NOMO-1 (cell line): ENCODE measurements around the gene SYT13.

ENCODE experiments used
- DNase-seq, 2 experiments: peaks; one replicate each; lab custom pipeline; 2025; ENCODE audit not compliant: unreplicated experiment in 2 of 2; lab: John Stamatoyannopoulos, UW

Gene SYT13

DNA sequence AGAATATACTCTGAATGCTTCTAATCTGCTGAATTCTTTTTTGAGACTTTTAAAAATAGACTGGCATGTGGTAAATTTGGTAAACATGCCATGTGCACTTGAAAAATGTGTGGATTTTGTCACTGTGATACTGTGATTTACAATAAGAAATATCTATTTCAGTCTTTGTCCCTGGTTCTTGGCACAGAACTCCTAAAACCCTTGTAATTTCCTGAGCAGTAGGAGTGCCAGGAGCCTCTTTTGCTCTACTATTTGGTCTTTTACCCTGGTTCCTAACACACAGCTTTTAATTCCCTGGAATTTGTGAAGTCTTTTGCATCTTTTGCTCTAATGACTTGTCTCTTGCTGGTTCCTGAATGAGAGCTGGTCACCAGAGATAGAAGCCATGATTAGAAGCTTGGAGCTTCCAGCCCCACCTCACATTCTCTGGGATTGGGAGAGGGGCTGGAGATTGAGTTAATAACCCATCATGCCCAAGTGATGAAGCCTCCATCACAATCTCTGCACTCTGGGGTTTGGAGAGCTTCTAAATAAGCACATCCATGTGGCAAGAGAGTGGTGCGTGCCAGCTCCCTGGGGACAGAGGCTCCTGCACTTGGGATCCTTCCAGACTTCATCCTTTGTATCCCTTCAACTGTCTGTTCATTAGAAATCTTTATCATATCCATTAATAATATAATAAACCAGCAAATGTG is 27.2 kb upstream of the SYT13 start:
- no peak for DNase-seq

DNA sequence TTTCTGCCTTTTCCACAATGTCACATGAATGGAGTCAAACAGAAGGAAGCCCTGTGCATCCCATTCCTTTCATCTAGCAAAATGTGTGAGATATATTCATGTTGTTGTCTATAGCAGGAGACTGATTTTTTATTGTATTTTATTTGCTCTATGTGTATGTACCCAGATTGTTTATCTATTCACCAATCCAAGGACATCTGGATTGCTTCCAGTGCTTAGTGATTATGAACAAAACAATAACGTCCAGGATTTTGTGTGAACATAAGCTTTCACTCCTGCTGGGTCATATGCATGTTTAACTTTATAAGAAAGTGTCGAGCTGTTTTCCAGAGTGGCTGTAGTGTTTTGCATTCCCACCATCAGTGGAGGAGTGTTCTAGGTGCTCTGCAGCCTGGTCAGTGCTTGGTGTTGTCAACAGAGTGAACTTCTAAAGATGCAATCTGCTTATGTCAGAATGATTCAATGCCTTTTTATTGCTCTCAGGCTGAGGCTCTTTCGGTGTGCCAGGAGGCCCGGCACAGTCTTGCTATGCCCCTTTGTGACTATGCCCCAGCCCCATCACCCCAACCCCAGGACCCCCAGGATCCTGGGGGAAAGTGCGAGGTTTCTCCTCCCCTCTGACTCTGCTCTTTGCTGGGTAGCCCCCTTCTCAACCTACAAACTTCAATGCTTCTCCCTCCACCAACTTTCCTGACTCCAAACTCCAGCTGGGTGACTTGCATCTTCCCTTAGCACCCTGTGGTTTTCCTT is 19.9 kb upstream of the SYT13 start:
- DNase-seq: no peak

DNA sequence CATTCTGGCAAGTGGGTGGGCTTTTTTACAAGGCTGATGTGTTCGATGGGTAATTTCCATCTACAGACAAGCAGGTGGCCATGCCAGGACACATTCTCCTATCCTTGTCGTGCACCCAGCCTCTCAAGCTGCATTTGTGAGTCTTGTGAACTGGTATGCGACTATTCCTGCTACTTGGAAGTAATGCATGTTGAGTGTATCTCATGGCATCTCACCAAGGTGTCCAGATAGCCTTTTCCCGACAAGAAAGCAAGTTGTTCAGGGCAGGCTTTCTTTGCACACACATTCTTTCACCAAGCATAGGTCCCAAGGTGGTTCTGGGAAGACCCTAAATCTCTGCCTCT is 18.8 kb upstream of the SYT13 start:
- no peak for DNase-seq

DNA sequence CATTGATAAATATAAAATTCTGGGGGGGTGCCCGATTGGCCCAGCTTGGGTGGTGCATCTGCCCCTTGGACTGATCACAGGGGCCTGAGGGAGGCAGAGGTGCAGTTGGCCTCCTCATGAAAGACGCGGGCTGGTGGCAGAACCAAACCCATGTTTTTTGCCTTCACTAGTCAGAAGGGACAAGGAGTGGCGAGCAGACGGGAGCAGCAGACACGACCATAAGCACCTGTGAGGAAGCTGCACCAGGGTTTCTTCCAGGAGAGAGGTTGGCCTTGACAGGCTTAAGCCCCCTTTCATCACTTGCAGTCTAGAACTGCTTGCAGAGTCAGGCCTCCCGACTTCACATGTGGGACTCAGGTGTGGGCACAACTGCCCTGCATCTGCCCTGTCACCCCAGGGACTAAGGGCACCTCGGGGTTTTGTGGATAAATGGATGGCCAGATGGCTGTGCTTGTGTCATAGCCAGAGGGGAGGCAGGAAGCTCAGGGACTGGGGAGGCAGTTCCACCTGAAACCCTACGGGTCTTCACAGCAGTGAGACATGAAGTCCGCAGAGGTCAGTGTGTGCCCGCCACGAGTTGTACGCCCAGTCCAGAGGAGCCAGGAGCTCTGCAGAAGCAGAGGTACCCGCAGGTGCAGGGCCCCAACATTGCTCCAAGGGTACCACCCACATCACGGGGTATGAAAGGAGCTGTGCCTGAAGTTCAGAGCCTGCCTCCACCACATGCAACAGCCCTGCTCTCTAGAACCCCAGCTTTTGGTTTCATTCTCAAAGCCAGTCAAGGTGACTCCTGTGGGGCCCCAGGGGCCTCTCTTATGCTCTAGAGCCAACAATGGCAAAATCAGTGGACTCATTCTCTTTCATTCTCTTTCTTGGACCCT is 18.2 kb upstream of the SYT13 start:
- no peak for DNase-seq

DNA sequence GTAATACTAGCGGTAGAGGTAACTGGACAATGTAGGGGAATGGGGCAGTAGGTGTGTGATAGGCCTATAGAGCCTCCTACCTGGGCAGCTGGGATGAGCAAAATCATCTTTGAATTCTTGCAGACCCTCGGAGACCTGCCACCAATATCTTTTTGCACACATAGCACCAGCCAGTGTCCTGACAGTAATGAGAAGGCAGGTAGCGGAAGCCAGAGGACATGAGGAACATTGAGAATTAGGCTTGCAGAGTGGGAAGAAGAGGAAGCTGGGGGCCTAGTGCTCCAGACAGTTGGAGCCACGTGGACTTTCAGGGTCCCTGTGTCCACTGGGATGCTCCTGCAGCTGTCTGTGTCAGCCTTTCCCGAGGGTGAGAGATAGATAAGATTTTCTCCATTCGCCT is 17.2 kb upstream of the SYT13 start:
- no peak for DNase-seq

DNA sequence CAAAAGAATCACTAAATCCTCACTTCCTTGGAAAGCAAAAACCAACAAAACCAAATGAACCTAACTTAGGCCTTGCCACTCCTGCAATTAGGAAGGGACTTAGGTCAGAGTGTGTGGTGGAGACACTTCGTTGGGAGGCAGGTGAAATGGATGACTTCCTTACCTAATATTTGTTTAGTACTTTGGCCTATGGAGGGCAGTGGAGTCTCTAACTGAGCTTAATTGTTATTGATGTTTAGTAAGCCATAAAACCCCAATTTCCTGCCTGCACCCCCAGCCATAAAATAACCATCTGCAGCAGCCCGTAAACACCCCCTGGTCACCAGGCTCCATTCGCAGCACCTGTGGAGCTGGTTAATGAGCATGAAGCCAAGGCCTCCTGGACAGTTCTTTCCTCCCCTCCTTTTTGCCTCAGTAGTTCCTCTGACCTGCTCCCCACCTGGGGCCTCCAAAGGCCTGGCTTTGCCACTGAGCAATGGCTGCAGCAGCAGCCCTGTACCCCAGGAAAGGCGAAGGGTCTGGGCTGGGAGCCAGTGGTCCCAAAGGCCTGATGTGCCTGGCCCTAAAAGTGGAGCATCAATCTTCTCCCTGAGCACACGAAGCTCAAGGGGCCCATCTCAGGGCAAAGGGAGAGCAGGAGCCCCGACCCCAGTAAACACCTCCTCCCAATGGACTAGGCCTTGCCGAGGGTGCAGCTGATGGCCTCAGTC is 15.6 kb upstream of the SYT13 start:
- DNase-seq: no peak

DNA sequence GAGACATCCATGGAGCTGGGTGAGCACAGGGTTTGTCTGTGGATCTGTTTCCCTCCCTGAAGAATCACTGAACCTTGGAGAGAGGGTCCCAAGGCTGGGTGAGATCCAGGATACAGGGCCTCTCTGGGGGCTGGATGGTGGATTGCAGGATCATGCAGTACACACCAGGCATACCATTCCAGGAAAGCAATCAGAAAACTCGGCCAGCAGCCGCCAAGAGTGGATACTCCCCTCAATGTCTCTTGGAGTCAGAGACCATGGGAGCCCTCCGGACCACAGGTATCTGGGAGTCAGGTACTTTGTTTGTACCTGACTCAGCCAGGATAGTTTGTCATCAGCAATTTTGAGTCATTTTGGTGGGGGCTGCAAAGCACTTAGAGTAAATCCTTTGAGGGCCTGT is 14.6 kb upstream of the SYT13 start:
- no peak for DNase-seq

DNA sequence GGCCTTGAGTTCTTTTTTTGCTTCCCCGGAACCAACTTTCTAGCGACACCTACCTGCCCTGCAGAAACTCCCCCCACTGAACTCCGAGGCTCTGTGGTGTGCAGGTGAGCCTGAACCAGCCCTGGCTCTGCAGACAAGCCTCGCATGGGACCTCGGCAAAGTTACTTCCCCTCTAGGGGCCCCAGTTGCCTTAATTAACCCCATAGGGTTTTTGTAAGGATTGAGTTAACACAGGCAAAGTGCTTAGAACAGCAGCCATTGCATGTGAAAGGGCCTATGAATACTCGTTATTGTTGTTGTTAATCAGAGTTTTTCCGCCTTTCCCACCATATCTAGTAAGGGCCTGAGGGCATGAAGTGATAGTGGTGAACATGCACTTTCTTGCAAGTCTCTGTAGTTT is 12.6 kb upstream of the SYT13 start:
- DNase-seq: peak in 1 of 2 experiments; percentile 8

DNA sequence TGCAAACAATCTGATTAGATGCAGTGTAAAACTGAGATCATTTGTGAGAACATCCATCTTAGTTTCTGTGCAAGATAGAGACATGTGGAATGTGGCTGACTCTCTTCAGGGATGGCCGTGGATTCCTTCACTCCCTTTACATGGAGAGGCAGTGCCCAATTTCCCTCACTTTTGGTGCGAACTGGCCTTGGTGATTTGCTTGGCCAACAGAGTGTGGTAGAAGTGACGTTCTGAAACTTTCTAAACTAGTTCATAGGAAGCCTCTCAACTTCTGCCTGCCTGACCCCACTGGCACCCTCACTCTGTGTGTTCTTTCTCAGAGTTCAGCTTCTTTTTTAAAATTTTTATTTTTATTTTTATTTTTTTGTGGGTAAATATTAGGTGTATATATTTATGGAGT is 9.9 kb upstream of the SYT13 start:
- DNase-seq: no peak

DNA sequence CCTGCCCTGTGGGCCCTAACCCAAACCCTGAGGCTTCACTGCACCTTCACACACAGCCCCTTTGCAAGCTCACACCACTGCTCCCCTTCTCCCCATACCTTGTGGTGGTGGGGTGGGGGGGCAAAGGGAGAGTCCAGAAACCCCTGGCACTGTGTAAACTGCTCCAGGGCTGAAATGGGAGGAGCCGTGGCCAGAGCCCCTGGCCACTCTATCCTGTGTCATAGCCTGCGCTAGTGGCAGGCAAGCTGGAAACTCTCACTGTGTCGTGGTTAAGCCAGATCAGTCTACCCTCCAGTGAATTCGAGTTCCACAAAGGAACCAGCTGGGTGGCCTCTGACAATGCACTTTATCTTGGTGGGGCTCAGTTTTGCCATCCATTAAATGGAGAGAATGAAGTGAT is 8.4 kb upstream of the SYT13 start:
- no peak for DNase-seq

DNA sequence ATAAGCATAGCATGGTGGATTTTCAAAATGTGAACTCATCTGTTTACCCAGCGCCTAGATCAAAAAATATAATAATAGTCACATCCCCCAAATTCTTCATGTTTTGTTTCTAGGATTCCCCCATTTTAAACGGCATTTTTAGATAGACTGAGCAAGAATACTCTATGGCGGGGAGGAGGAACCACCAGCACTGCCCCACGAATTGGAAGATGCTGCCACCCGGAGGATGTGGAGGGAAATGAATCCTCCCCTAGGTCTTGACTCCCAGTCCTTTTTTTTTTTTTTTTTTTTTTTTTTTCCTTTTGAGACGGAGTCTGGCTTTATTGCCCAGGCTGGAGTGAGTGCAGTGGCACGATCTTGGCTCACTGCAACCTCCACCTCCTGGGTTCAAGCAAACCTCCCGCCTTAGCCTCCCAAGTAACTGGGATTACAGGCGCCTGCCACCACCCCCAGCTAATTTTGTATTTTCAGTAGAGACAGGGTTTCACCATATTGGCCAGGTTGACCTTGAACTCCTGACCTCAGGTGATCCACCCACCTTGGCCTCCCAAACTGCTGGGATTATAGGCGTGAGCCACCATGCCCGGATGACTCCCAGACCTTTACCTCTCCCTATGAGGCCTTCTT is 7.5 kb upstream of the SYT13 start:
- peak; percentile 56 to 67 for DNase-seq

DNA sequence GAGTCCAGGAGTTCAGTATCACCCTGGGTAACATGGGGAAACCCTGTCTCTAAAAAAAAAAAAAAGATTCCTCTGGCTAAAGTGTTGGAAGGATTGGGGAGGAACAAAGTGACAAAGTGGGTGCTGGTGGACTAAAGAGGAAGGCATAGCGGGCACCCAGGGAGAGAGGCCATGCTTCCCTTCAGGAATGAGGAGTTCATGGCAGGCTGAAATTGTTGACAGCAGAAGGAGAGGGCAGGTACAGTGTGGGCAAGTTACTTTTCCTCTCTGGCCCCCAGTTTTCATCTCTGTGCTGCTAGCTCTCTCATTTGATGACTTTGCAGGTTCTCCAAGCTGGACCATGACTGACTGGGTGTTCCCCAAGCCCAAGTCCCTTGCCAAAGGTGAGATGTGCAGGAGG is 4.4 kb upstream of the SYT13 start:
- DNase-seq: no peak

DNA sequence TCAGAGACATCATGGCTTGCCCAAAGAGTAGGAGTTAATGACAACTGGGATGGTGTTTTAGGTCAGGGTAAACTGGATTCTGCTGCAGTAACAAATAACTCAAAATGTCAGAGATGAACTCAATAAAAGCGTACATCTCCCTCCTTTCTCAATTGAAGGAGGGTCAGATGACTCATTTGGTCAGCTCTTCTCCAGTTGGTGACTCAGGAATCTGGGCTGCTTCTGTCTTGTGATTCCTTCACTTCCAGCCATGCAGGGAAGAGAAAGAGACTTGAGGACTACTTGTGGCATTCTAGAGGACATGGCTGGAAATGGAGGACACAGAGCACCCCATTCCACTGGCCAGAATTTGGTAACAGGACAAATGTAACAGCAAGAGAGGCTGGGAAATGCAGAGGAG is 3.2 kb upstream of the SYT13 start:
- DNase-seq: no peak

DNA sequence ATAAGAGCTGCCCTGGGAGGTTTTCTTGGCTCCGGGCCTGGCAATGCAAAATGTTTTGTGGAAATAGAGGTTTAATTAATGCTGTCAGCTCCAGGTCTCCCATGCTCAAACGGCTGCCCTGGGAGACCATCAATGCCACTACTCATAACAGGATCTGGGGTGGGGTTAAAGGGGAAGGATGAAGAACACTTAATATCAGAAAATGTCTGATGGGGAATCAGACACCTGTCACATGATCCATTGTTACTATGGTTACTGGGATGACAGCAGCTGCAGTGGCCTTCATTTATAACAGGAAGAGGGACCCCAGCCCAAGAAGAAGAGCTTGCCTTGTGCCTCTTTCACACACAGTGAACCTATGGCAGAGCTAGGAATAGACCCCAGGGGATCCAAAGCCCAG is 2.2 kb upstream of the SYT13 start:
- no peak for DNase-seq

DNA sequence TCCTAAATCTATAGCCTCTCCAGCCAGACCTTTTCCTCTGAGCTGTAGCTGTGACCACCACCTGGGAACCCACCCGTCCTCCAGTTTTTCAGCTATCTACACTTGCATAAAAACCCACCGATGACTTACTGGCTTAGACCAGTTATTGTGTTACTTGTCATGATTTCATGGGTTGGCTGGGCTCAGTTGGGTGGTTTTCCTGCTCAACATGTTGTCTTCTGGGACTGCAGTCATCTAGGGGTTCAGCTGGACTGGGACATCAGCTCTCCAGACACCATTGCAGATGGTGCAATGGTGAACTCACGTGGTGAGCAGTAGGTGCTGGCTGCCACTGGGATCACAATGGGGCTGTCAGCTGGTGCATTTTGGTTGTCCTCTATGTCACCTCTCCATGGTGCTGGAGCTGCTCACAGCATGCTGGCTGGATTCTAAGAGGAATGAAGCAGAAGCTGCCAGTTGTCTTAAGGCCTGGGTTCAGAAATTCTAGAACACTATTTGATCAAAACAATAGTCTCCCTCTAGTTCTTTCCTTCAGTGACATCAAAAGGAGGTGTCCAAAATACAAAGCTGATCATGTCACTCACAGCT is 1.3 kb upstream of the SYT13 start:
- no peak for DNase-seq

DNA sequence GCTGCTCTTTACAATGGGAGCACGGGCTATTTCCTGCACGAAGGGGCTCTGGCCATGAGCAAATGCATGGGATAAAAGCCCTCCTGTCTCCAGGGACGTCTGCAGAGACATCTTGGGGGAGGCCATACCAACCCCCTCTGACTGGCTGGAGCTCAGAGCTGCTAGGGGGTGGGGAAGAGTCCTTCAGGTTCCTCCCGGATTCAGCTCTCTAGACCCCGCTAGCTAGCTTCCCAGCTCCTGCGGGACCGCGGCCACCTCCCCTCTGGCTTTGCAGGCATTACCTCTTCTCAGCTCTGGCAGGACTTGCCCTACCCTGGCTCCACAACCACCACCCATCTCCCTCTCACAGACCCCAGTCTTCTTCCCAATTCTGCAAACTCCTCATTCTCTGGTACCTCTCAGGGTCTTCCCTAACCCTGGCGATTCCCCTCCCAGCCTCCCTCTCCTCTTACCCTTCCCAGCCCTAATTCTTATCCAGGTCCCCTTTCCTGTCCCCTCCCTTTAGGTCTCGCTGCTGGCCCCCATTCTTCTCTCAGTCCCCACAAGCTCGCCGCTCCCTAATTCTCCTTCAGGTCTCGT is 802 bp downstream of the SYT13 start:
- no peak for DNase-seq

DNA sequence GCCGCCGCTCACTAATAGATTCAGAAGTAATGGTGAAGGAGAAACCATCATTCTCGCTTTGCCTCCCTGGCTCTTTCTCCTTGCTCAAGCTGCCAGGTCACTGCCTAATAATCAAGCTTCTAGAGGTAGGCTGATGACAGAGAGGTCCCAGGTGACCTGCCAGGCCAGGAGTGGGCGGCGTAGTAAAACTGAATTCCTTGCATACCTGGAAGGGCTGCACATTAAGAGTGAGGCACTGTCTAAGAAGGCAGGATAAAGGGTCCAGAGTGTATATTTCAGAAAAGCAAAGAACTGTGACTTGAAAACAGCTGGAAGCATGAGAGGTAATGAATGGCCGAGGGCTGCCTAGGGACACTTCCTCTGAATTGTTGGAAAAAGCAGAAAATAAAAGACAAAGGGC is 4.1 kb downstream of the SYT13 start:
- DNase-seq: no peak

DNA sequence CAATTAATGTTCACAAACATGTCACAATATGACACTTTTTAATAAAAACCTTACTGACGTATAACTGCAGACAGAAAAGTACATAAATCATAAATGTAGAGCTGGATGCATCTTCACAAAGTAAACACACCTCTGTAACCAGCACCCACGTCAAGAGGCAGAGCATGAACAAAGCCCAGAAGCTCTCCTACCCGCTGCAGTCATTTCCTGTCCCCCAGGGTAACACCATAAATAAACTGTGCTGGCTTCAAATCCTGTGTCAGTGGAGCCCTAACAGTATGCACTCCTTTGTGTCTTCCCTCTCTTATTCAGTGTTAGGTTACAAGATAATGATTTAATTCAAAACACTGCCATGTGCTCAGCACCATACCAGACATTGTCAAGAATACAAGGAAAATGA is 5.7 kb downstream of the SYT13 start:
- no peak for DNase-seq

DNA sequence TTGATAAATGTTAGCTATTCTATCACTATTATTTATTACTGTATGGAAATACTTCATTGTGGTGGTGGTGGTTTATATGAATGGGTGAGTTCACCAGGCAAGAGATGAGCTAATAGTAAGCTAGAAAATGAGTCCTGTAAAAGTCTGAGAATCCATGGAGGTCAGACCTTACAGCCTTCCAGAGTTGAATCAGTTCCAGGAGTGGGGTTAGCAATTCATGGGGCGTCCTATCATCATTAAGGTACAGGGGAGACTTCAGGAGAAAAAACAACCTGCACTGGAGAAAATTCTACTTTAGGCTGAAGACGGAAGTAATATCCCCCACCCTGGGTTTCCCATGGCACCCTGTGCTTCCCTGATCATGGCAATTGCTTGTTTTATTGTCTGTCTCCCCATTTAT is 6.5 kb downstream of the SYT13 start:
- DNase-seq: no peak

DNA sequence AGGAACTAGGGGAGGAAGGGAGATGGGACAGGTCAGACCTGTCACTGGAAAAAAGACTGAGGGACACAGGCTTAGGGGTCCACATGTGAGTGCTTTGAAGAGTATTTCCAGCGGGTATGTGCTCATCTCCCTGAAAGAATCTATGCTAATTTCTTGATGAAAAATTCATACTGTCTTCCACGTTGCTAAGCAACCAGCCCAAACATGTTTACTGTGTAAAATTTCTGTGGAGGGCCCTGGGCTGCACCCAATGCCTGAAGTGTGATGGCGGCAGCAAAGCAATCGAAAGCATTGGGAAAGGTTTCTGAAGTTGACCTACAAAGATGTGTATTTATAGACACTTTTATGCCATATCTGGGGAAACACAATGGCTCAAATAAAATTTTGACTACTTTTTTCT is 7.4 kb downstream of the SYT13 start:
- no peak for DNase-seq
